ENCODE measurements around the gene SMCO4. TPM values are rescaled to one million over a fixed set of nuclear protein-coding genes. Genes with fewer than 3 reads are reported as not detected.
"Not testable (repeated sequence)": the region's sequence is repeated elsewhere in the genome, so short reads cannot be mapped to it uniquely, and the experiment has no call there.

Gene SMCO4
- total RNA-seq, 3 donors from 2014 or later (not counting 1 experiment from before 2014, with no cell fraction given), result 2.7 to 4.6 (median 3.6) TPM

GRCh38 chr11:93458286-93458685, 84.9 kb downstream of the SMCO4 start:
- TF ChIP-seq CTCF (IDR thresholded peaks at IDR 0.05), result no peak
- Mint-ChIP-seq H3K27ac (no peak overlapping the region), H3K4me3 (no peak overlapping the region), H3K27me3 (ENCODE audit: low read depth in 2 of 2) (no peaks in the 10 kb centered on the region), H3K36me3 (no peaks in the 10 kb centered on the region), H3K4me1 (no peaks in the 10 kb centered on the region), H3K9me3 (peaks cover 0 to 2% of the 10 kb centered on the region in 2 donors)
- intact Hi-C loops (cut with micrococcal nuclease), result no loop called here
- Histone ChIP-seq H3K27ac (ENCODE audit: low read length) (no peak overlapping the region), H3K4me3 (ENCODE audit: low read length) (no peak overlapping the region), H3K9me3 (ENCODE audit: control insufficient read depth, insufficient read depth, low read length) (no peaks in the 10 kb centered on the region), H3K36me3 (ENCODE audit: control insufficient read depth, insufficient read depth, low read length) (no peaks in the 10 kb centered on the region), H3K27me3 (ENCODE audit: control insufficient read depth, insufficient read depth, low read length) (no peaks in the 10 kb centered on the region), H3K4me1 (ENCODE audit: control insufficient read depth, insufficient read depth, low read length) (no peaks in the 10 kb centered on the region)
- DNase-seq, result no peak
- WGBS (ENCODE audit: insufficient coverage), result 95% methylated on average over 9 of the region's 9 CpGs
- ATAC-seq, result no peak

GRCh38 chr11:93444617-93445073, 98.5 kb downstream of the SMCO4 start:
- Histone ChIP-seq H3K27me3 (ENCODE audit: control insufficient read depth, insufficient read depth, low read length) (no peaks in the 10 kb centered on the region), H3K4me1 (ENCODE audit: control insufficient read depth, insufficient read depth, low read length) (no peaks in the 10 kb centered on the region), H3K4me3 (ENCODE audit: low read length) (no peak overlapping the region), H3K9me3 (ENCODE audit: control insufficient read depth, insufficient read depth, low read length) (no peaks in the 10 kb centered on the region), H3K36me3 (ENCODE audit: control insufficient read depth, insufficient read depth, low read length) (no peaks in the 10 kb centered on the region), H3K27ac (ENCODE audit: low read length) (no peak overlapping the region)
- TF ChIP-seq CTCF (IDR thresholded peaks at IDR 0.05), result no peak
- Mint-ChIP-seq H3K9me3 (peaks cover 2 to 4% of the 10 kb centered on the region in 2 donors), H3K36me3 (no peaks in the 10 kb centered on the region), H3K4me1 (no peaks in the 10 kb centered on the region), H3K27ac (no peak overlapping the region), H3K27me3 (ENCODE audit: low read depth in 2 of 2) (no peaks in the 10 kb centered on the region), H3K4me3 (no peak overlapping the region)
- peak in 1 of 2 donors; percentile 61 for DNase-seq
- intact Hi-C loops (cut with micrococcal nuclease), result no loop called here
- WGBS (ENCODE audit: insufficient coverage), result 83% methylated on average over 8 of the region's 8 CpGs
- no peak for ATAC-seq

- H3K4me3 ChIP-seq (ENCODE audit: low read length); H3K4me1 ChIP-seq (ENCODE audit: control insufficient read depth, insufficient read depth, low read length); ATAC-seq; intact Hi-C loops (cut with micrococcal nuclease); H3K36me3 Mint-ChIP-seq; H3K36me3 ChIP-seq (ENCODE audit: control insufficient read depth, insufficient read depth, low read length); H3K27me3 ChIP-seq (ENCODE audit: control insufficient read depth, insufficient read depth, low read length); H3K27me3 Mint-ChIP-seq (ENCODE audit: low read depth in 2 of 2); H3K27ac Mint-ChIP-seq; DNase-seq; H3K4me3 Mint-ChIP-seq; H3K9me3 ChIP-seq (ENCODE audit: control insufficient read depth, insufficient read depth, low read length); H3K27ac ChIP-seq (ENCODE audit: low read length); H3K4me1 Mint-ChIP-seq; H3K9me3 Mint-ChIP-seq: not testable (repeated sequence)
- WGBS (ENCODE audit: insufficient coverage), result 100% methylated on average over 1 of the region's 2 CpGs
Measured at GRCh38 chr11:93443232-93443631, 100.0 kb downstream of the SMCO4 start.

GRCh38 chr11:93432247-93432646, 110.9 kb downstream of the SMCO4 start:
- Mint-ChIP-seq H3K4me3 (no peak overlapping the region), H3K4me1 (no peaks in the 10 kb centered on the region), H3K36me3 (no peaks in the 10 kb centered on the region), H3K27me3 (ENCODE audit: low read depth in 2 of 2) (no peaks in the 10 kb centered on the region), H3K27ac (no peak overlapping the region), H3K9me3 (peaks cover 3 to 6% of the 10 kb centered on the region in 2 donors)
- no peak overlapping the region for H3K4me3 ChIP-seq (ENCODE audit: low read length)
- TF ChIP-seq CTCF (IDR thresholded peaks at IDR 0.05), result no peak
- intact Hi-C loops (cut with micrococcal nuclease), result no loop called here
- no peaks in the 10 kb centered on the region for H3K27me3 ChIP-seq (ENCODE audit: control insufficient read depth, insufficient read depth, low read length)
- no peaks in the 10 kb centered on the region for H3K9me3 ChIP-seq (ENCODE audit: control insufficient read depth, insufficient read depth, low read length)
- DNase-seq, result no peak
- no peaks in the 10 kb centered on the region for H3K4me1 ChIP-seq (ENCODE audit: control insufficient read depth, insufficient read depth, low read length)
- no peaks in the 10 kb centered on the region for H3K36me3 ChIP-seq (ENCODE audit: control insufficient read depth, insufficient read depth, low read length)
- 72% methylated on average over 3 of the region's 3 CpGs for WGBS (ENCODE audit: insufficient coverage)
- H3K27ac ChIP-seq (ENCODE audit: low read length), result no peak overlapping the region
- ATAC-seq, result no peak

Other genes with a start within 250 kb of the SMCO4 start
- gene DEUP1, start 212.6 kb downstream of the SMCO4 start, total RNA-seq, result not detected
- 10 to 100 TPM; 11.8 to 15.9 (median 14.5) TPM for gene CEP295, start 118.3 kb upstream of the SMCO4 start, total RNA-seq
- 100 to 1,000 TPM in 2 of 3 donors, 10 to 100 TPM in 1; 76.3 to 110 (median 109) TPM for gene TAF1D, start 198.1 kb upstream of the SMCO4 start, total RNA-seq
- gene C11orf54, start 198.3 kb upstream of the SMCO4 start, total RNA-seq, result 10 to 100 TPM; 15.5 to 25.0 (median 22.7) TPM
- gene MED17, start 240.9 kb upstream of the SMCO4 start, total RNA-seq, result 10 to 100 TPM; 48.8 to 71.5 (median 66.4) TPM